HG03439 (cell line): ENCODE data around the gene TSPAN9.

Experiments used
- ATAC-seq: cut with Tn5 transposase; IDR thresholded peaks from one replicate; pipeline ENCODE4 v1.9.1; 2021; ENCODE audit warnings: mild to moderate bottlenecking, moderate library complexity; ENCODE audit not compliant: unreplicated experiment

The TSPAN9 gene

DNA sequence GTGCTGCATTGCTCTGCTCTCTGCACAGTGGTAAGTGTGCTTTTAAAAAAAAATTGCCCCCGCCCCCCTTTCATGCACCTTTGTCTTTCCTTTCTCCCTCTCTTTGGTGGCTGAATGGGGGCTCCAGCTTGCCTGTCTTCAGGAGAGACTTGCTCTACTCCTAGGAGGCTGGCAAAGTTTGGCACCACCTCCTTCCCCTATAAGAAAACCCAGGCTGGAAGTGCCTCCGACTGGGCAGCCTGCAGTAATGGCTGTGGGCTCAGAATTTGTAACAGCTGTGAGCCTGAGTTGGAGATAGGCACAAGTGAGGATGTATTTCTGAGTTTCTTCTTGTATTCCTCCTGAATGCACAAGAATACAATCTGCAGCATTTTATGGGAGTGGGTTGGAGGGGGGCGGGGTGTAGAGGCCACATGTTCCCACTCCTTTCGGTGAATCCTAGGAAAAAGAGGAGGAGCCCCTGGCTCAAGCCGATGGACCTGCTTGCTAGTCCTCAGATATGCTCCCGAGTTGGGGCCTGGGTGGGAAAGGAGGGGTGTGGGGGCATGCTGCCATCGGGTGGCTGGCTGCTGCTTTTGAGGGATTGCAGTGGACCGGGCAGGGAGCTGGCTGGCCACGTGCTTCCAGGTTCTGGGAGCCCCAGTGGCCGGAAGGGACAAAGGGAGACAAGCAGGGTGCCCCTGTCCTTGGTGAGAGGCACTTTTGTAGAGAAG, 124.3 kb downstream of the TSPAN9 start:
- no peak for ATAC-seq

DNA sequence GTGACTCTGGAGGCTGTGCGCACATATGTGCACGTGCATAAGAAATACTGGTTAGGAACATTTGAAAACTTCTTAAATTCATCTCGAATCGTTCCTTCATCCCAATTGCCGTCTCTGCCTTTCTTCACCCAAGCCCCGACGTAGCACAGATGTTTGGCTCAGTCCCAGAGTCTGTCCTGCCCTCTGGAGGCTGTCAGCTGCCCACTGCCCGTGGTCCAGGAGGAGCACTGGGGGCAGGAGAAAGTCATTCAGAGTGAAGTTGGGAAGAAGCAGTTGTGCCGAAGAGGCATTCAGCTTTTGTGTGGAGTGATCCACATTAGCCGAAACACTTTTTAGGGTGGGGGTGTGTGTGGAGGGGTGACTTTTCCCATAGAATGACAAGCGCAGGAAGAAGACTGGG, 124.9 kb downstream of the TSPAN9 start:
- ATAC-seq, result no peak

DNA sequence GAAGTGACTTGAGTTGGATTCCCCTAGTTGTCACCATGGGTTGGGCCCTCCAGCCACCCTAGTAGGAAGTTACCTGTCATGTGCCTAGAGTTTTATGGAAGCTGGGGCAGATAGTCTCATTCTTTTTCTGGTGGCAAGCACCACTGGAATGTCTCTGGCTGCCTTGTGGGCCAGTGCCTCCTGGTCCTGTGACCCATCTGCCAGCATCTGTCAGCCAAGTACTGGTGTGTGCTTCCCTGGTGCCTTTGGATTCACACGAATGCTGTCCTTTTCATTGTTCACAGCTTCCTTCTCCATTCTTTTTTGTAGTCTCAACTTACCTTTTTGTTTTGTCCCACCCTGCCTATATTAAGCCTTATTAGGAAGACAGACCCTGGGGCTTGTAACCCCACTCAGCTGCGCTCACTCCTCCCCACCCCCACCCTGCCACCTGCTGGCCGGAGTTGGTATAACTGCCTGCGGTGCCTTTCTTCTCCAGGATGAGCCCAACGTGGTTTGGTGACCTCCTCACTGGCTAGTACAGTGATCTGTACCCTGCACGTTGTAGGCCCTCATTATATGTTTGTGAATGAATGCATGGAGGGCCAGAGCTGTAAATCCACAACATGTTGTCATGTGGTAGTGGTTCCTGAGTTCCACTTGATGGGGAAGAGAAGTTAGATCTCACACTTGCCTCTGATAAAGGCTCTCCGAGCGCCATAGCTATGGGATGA, 125.7 kb downstream of the TSPAN9 start:
- ATAC-seq, result no peak

DNA sequence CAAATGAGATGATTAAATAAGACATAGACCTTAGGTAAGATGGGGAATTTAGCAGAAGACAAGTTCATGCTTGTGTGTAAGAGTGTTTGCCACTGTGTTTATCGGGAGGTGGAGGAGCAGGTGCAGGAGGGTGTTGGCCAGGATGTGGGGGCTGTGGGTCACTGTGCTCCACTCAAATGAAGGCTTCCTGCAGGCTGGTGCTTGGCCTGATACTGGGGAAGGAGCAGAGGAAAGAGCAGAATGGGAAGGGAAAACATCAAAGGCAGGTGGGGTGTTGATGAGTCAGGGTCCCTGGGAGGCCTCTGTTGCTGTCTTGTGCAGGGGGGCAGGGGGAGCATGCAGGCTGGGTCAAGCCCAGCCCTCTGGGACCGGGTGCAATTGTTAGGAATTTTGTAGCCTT, 126.5 kb downstream of the TSPAN9 start:
- ATAC-seq, result no peak

DNA sequence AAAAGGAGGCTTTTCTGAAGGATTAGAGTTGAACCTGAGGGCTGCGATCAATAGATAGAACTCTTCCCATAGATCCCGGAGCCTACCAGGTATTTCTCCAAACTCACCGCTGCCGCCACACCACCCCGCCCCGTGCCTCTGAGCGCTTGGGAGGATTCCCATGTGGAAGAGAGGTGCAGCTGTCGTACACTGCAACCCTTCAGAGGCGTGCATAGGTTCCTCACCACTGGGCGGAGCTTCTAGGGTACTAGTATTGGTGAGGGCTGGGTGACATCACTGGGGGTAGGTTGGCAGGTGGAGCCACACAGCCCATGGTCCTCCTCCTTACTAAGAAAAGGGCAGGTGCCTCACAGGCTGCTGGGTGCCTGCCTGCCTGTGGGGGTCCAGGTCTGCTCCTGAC, 127.0 kb downstream of the TSPAN9 start:
- ATAC-seq, result no peak

DNA sequence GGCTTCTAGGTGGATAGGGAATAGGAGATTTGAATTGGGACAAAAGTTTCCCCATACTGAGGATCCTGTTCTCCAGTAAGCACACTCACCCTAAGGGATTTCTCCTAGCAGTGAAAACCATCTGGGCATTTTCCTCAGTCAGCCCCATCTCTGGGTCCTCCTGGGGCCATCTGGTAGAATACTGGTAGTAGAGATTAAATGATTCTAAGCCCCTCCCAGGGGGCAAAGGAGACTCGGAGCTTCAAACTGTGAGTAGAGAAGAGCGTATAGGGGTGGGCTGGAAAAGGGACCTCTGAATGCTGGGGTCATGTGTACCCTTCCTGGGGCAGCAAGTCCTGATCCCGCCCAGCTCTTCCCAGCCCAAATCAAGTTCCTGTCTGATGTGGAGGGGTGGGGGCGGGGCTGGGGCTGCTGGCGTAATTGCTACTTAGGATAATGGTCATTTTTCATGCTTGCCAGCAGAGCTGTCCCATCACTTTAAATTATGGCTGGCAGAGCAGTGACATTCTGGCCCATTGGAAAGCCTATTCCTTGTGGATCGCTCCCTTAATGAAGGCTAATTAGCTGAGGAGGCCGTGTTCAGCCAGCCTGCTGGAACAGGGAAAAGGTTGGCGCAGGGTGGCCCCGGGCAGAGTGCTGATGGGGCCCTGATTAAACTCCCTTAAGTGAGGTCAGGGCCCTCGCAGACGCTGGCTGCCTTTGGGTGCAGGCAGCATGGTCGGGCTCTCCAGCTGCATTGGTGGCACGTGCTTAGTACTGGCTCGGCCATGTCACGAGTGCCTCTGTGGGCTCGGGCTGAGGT, 127.8 kb downstream of the TSPAN9 start:
- ATAC-seq, result no peak

DNA sequence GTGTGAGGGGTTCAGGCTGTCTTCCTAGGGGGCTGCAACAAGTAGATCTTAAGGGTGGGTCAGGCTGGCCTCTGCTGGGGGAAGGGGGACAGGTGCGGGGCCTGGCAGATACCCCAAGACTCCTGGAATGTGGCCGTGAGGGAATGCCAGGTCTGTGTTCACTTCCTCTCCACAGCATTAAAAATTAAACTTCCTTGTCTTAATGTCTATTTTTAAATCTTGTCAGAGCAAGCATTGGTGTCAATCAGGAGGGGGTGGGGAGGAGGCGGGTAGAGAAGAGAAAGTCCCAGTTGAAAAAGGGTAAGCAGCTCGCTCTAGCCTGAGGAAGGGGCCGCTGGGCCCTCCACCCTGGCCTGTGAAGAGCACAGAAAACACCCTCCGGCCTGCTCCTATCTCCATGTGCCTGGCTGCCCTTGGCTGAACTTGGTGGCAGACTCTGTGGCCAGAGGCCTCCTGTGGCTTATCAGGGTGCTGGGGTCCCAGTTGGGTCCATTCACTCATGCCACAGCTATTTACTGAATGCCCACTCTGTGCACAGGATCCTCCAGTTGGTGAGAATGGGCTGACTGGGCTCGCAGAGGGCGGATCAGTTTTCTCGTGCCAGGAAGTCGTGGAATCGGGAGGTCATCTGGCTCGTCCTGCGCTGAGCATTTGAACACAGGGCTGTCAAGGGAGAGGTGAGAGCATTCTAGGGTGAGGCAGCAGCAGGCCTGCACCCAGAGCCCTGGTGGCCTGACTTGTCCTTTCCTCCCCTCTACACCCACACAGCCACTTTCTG, 128.8 kb downstream of the TSPAN9 start:
- no peak for ATAC-seq

DNA sequence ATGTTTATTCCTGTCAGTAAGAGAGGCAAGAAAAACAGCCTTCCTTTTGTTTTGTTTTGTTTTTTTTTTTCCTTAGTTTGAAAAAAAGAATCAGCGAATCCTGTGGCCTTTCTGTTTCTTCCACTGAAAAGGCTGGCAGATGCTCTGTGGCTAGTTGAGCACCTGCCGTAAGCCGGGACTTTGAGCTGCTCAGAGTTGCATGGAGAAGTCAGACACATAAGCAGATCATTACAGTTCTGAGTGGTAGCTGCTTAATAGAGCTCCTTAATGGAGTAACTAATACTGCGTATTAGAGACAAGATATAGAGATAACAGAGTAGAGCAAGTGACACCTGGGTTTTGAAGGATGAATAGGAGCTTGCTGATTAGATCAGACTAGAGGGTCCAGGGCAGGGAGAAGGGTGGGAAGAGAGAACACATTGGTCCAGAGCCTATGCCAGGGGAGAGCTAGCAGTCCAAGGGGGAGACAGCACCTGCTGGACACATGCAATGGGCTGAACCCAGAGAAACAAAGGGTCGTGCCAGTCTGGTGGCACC, 129.4 kb downstream of the TSPAN9 start:
- no peak for ATAC-seq

DNA sequence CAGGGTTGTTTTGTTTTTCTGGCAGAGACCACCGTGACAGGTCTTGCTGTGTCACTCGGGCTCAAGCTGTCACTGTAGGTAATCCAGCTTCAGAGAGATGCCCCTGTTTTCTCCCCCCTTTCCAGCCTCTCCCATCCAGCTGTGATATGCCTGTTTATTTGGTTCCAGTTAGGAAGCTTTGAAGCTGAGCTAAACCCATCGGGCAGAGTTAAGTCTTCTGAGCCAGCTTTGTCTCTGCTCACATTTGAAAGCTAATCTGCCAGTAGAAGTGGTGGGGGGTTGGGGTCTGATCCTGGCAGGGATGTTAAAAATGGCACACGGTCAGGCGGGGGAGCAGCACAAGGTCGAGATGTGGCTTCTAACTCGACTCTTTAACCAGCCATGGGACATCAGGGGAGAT, 130.0 kb downstream of the TSPAN9 start:
- no peak for ATAC-seq

DNA sequence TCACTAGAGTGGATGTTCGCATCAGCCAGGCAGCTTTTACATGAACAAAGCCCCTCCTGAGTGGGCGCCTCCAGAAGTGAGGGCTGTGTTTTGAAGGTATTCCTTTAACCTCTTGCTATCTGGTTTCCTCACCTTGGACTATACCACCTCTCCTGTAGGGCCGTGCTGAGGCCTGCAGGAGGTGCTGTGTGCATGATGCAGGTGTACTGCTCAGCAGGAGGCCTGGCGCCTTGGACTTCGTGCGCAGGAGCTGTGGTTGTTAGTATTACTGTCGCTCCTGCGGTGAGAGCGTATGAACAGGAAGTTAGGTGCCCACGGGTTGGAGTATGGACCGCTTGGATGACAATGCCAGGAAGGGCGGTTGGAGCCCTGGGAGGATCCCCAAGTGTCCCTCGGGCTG, 130.7 kb downstream of the TSPAN9 start:
- no peak for ATAC-seq

DNA sequence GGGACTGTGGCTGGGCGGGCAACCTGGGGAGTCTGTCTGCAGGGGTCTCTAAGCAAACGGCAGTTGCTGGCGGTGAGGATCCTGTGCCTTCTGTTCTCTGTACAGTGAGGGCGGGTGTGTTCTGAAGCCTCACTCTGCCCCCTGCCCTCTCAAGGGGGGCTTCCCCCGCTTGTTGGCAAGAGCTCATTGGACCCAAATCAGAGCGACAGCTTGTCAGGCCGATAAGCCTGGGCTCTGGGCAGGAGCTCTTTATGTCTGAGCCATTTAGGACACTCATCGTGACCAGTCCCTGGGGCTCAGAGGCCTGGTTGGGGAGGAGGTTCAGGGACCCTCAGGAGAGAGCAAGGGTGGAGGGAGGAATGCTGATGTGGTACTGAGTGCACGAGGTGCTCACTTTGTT, 136.0 kb downstream of the TSPAN9 start:
- ATAC-seq, result no peak

DNA sequence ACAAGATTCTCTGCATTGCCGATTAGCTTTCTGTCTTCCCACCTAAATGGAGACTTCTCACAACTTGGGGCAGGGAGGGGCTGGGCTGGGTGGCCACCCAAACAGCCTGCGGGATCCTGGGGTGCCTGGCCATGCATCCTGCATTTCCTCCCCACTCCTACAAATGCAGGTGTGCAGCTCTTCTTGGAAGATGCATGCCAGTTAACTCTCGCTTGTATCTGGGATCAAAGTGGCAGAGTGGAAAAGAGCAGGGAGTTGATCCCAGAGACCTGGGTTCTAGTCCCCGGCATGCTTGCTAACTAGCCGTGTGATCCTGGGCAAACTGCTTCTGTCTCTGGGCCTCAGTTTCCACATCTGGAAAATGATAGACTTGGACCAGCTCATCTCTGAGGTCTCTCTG, 136.6 kb downstream of the TSPAN9 start:
- no peak for ATAC-seq

DNA sequence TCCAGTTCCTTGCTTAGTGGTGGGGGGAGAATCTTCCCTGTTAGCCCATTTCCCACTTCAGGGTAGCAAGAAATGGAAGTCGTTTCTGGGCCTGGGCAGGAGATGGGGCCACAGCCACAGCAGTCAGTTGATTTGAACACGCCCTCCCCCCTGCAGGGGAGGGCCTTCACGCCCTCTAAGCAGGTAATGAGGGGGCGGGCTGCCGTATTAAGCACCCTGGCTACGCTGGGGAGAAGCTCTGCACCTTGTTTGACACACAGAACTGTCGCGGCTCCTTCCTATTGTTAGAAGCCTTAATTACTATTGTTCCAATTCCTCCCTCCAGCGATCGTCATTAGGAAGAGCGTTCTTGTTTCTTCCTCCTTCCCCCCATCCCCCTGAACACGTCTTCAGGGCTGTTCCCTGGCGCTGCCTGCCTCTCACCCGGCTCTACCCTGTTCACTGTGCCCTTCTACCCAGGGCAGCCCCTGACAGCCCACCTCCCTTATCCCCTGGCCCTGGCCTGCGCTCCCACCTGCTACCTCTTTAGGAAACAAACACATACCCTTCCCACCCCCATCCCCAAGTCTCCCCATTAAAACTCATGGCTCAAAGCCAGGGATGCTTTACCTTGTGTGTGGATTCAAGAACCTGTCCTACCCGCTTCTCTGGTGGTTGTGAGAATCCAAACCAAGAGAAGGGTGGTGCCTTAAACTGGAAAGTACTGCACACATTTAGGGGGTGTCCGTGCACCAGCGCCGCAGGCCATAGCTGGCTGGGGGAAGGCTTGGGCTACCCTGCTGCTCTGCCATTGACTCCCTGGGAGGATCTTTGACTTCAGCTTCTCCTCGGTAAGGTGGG, 137.6 kb downstream of the TSPAN9 start:
- ATAC-seq, result no peak

DNA sequence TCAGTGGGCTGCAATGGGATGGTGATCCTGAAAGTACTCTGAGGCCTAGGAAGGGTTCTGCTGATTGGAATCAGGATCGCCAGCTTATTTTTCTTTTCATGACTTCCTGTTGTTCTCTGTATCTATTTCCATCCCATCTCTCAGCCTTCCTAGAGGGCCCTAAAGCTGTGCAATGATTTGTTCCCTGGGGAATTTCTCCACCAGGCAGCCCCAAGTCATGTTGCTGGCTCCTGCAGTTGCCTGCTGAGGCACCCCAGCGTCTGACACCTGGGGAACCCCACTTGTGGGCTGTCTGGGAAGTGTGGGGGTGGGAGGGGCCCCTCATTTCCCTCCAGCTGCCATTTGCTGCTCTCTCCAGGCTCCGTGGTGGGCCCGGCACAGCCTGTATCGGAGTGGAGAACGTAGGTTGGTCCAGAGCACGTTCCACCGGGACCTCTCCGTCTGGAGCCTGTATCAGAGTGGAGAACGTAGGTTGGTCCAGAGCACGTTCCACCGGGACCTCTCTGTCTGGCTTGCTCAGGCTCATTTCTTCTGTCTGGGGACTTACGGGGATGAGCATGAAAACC, 138.3 kb downstream of the TSPAN9 start:
- ATAC-seq, result no peak

DNA sequence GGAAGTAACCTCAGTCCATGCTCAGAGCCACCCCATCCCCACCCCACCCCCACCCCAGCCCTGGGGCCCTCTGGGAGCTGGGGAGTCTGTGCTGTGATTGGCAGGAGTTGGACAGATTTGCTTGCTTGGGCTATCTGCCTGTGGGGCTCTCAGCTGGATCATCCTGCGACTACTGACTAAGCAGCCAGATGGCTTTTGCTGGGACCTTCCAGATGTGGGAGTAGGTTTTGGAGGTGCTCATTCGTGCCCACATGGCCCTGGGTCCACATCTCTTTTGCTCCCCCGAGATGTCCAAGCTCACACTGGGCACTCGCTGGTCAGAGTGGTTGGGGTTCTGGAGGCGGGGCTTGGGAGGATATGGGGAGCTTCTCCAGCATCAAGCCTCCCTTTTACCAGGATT, 138.9 kb downstream of the TSPAN9 start:
- no peak for ATAC-seq

DNA sequence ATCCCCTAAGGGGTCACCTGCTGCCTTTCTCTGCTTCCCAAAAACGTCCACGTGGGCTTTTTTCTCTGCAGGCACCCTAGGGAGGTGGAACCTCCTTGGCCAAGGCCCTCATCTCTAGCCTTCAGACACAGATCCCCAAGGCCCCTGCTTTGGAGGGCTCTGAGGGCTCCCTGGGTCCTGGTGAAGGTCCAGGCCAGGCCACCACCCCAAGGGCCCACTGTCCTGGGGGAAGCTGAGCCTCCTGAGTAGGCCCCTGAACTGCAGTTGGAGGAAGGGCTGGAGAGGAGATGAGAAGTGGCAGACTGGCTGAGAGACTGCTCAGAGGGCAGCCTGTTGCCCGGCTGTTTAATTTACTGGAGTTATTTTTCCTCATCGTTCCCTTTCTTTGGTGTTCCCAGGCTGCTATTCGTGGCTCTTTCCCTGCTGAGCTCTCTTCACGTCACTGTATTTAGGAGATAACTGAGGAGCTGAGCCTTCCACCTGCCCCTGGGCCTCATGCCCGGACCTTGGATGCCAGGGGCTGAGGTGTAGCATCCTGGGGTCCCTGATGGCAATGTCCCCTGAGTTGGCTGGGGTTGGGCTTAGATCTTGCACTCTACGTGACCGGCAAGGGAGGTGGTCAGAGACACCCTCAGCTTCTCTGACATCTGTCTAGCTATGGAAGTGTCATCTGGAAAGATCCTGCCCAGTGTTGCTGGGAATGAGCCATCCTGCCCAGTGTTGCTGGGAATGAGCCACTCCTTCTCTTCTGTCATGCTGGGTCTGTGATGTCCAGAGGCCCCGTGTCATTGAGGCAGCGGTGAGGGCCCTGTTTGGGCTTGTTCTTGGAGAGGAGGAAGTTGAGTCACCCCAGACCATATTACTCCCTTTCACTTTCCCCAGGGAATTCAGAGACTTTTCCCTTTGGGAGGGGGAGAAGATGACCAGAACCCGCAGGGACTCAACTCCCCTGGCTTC, 139.8 kb downstream of the TSPAN9 start:
- ATAC-seq, result no peak

DNA sequence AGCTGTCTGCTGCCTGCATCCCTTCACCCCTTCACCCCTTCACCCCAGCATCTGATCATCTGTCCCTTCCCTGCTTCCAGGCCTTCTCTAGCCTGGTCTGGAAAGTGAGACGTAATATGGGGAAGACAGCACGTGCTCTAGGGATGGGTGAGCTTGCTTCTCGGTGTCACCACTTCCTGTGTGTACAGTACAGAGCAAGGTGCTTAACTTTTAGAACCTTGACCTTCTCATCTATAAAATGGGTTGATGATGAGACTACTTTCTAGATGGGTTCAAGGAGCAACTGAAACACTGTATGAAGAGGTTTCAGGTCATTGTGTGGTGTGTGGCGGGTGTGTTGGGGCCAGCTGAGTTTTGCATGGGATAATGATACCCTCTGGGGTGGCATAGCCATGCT, 140.5 kb downstream of the TSPAN9 start:
- ATAC-seq, result no peak
